A549 (cell line): ENCODE results near the gene BHLHE23.

Experiments
- BHLHE40 ChIP-seq: IDR thresholded peaks from 2 replicates; pipeline ENCODE4 v1.6.1; 2012; ENCODE audit warnings: low read depth, low read length, inconsistent platforms
- CEBPB ChIP-seq, 2 experiments: fragments of >200 bp in 1 of 2; sonication (Bioruptor Twin) in 1 of 2; formaldehyde crosslinking in 1 of 2; IDR thresholded peaks; 2 replicates each; pipeline ENCODE4 v1.6.1; 2012 to 2016
- EP300 ChIP-seq, 2 experiments: fragments of >200 bp; sonication (Bioruptor Twin); formaldehyde crosslinking; IDR thresholded peaks; 2 replicates in 1 of 2; 3 replicates in 1 of 2; pipeline ENCODE4 v1.6.1; 2016 to 2017
- JUNB ChIP-seq: fragments of >200 bp; sonication (Bioruptor Twin); formaldehyde crosslinking; IDR thresholded peaks from 2 replicates; pipeline ENCODE4 v1.6.1; 2016
- KDM1A ChIP-seq: fragments of 200-600 bp; sonication (generic); IDR thresholded peaks from 2 replicates; pipeline ENCODE4 v1.6.1; 2016; ENCODE audit warnings: low read depth, mild to moderate bottlenecking
- PHF8 ChIP-seq: fragments of 200-600 bp; sonication (generic); IDR thresholded peaks from 2 replicates; pipeline ENCODE4 v1.6.1; 2016; ENCODE audit warnings: low read depth, mild to moderate bottlenecking, antibody characterized with exemption, moderate library complexity, borderline replicate concordance
- POLR2A ChIP-seq: IDR thresholded peaks from 2 replicates; pipeline ENCODE4 v1.6.1; 2012; ENCODE audit warnings: mild to moderate bottlenecking, low read length
- RFX5 ChIP-seq: fragments of 450-650 bp; IDR thresholded peaks from 2 replicates; pipeline ENCODE4 v1.7.1; 2014; ENCODE audit warnings: antibody characterized with exemption, mild to moderate bottlenecking, moderate library complexity
- SMC3 ChIP-seq: fragments of >200 bp; sonication (Bioruptor Twin); formaldehyde crosslinking; IDR thresholded peaks from 3 replicates; pipeline ENCODE4 v1.6.1; 2018; ENCODE audit warnings: inconsistent platforms
- ZSCAN20 ChIP-seq: fragments of 250-450 bp; sonication (Bioruptor Pico); IDR thresholded peaks from 2 replicates; pipeline ENCODE4 v1.8.0; 2022; ENCODE audit warnings: mild to moderate bottlenecking, moderate library complexity
- TF ChIP-seq, protein P1 (sequence below): fragments of >200 bp; sonication (Bioruptor Twin); formaldehyde crosslinking; IDR thresholded peaks from 3 replicates; pipeline ENCODE4 v1.5.1; 2016
- TF ChIP-seq, protein P2 (sequence below): fragments of 150-350 bp; IDR thresholded peaks from 2 replicates; pipeline ENCODE4 v1.6.1; 2014; ENCODE audit warnings: low read depth, mild to moderate bottlenecking, low read length
- TF ChIP-seq, protein P3 (sequence below): fragments of >200 bp; sonication (Bioruptor Twin); formaldehyde crosslinking; IDR thresholded peaks from 3 replicates; pipeline ENCODE4 v1.6.1; 2016
- TF ChIP-seq, protein P4 (sequence below): fragments of 200-600 bp; sonication (generic); IDR thresholded peaks from 2 replicates; pipeline ENCODE4 v1.6.1; 2016; ENCODE audit warnings: antibody characterized with exemption, mild to moderate bottlenecking, moderate library complexity

DNA sequence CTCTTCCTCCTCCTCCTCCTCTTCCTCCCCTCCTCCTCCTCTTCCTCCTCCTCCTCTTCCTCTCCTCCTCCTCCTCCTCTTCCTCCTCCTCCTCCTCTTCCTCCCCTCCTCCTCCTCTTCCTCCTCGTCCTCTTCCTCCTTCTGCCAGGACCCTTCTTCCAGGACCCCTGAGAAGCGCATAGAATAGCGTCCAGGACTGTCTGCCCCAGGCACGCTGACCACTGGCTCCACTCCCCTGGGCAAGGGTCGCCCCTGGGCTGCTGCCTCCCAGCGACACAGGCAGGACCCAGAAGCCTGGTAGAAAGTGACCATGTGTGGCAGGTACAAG is 42.4 kb upstream of the BHLHE23 start:
- TF ChIP-seq CEBPB (IDR thresholded peaks at IDR 0.05) (no peak), RFX5 (no peak), EP300 (IDR thresholded peaks at IDR 0.05) (no peak), KDM1A (no peak), POLR2A (no peak), SMC3 (no peak), PHF8 (no peak), JUNB (no peak), ZSCAN20 (CRISPR knock-in tag) (no peak), BHLHE40 (no peak)
- TF ChIP-seq, protein P1, sequence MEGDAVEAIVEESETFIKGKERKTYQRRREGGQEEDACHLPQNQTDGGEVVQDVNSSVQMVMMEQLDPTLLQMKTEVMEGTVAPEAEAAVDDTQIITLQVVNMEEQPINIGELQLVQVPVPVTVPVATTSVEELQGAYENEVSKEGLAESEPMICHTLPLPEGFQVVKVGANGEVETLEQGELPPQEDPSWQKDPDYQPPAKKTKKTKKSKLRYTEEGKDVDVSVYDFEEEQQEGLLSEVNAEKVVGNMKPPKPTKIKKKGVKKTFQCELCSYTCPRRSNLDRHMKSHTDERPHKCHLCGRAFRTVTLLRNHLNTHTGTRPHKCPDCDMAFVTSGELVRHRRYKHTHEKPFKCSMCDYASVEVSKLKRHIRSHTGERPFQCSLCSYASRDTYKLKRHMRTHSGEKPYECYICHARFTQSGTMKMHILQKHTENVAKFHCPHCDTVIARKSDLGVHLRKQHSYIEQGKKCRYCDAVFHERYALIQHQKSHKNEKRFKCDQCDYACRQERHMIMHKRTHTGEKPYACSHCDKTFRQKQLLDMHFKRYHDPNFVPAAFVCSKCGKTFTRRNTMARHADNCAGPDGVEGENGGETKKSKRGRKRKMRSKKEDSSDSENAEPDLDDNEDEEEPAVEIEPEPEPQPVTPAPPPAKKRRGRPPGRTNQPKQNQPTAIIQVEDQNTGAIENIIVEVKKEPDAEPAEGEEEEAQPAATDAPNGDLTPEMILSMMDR, result no peak
- TF ChIP-seq, protein P2, sequence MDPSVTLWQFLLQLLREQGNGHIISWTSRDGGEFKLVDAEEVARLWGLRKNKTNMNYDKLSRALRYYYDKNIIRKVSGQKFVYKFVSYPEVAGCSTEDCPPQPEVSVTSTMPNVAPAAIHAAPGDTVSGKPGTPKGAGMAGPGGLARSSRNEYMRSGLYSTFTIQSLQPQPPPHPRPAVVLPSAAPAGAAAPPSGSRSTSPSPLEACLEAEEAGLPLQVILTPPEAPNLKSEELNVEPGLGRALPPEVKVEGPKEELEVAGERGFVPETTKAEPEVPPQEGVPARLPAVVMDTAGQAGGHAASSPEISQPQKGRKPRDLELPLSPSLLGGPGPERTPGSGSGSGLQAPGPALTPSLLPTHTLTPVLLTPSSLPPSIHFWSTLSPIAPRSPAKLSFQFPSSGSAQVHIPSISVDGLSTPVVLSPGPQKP, result no peak
- TF ChIP-seq, protein P3, sequence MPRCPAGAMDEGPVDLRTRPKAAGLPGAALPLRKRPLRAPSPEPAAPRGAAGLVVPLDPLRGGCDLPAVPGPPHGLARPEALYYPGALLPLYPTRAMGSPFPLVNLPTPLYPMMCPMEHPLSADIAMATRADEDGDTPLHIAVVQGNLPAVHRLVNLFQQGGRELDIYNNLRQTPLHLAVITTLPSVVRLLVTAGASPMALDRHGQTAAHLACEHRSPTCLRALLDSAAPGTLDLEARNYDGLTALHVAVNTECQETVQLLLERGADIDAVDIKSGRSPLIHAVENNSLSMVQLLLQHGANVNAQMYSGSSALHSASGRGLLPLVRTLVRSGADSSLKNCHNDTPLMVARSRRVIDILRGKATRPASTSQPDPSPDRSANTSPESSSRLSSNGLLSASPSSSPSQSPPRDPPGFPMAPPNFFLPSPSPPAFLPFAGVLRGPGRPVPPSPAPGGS, result no peak
- TF ChIP-seq, protein P4, sequence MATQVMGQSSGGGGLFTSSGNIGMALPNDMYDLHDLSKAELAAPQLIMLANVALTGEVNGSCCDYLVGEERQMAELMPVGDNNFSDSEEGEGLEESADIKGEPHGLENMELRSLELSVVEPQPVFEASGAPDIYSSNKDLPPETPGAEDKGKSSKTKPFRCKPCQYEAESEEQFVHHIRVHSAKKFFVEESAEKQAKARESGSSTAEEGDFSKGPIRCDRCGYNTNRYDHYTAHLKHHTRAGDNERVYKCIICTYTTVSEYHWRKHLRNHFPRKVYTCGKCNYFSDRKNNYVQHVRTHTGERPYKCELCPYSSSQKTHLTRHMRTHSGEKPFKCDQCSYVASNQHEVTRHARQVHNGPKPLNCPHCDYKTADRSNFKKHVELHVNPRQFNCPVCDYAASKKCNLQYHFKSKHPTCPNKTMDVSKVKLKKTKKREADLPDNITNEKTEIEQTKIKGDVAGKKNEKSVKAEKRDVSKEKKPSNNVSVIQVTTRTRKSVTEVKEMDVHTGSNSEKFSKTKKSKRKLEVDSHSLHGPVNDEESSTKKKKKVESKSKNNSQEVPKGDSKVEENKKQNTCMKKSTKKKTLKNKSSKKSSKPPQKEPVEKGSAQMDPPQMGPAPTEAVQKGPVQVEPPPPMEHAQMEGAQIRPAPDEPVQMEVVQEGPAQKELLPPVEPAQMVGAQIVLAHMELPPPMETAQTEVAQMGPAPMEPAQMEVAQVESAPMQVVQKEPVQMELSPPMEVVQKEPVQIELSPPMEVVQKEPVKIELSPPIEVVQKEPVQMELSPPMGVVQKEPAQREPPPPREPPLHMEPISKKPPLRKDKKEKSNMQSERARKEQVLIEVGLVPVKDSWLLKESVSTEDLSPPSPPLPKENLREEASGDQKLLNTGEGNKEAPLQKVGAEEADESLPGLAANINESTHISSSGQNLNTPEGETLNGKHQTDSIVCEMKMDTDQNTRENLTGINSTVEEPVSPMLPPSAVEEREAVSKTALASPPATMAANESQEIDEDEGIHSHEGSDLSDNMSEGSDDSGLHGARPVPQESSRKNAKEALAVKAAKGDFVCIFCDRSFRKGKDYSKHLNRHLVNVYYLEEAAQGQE, result no peak
